GM18861 (cell line): ENCODE data around the gene BLOC1S4.
"Not testable (repeated sequence)": the region's sequence is repeated elsewhere in the genome, so short reads cannot be mapped to it uniquely, and the experiment has no call there.

ENCODE experiments used
- ATAC-seq: cut with Tn5 transposase; IDR thresholded peaks from one replicate; pipeline ENCODE4 v1.9.1; 2021; ENCODE audit not compliant: unreplicated experiment

The BLOC1S4 gene

GRCh38 chr4:6734165-6734786 lies 18.3 kb downstream of the BLOC1S4 start:
- ATAC-seq, result no peak

- ATAC-seq, result no peak
These were observed 23.9 kb downstream of the BLOC1S4 start for GRCh38 chr4:6739920-6740319.

DNA sequence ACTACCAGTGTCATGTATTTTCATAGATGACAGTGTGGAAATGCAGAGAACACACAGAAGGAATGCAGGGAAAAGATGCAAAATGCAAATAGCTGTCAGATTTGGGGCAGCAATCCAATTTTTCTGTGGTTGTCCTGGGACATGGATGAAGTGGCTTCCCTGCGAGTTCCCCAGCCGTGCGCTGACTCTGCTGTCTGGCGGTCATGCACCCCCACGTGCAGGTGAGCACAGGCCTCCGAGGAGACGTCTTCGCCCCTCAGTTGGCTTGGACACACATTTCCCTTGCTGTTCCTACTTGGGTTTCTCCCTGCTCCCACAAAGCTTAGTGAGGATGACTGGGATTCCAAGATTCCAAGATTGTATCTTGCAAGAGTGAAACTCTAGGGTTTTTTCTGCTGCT lies 24.4 kb downstream of the BLOC1S4 start:
- no peak for ATAC-seq

DNA sequence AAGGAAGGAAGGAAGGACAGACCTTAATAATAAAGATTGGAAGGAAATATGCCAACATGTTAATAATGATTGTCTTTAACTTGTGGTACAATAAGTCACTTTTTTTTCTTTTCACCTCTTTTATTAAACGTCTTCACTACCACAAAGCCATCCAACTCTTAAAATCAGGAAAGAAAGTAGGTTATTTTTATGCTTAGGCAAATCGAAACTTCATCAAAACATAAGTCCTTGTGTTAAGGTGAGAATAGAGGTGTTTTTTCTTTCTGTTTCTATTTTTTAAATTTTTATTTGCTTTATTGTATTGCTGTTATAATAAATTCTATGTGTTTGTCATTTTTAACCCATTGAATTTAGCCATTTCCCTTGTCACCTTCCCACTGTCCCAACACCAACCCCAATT lies 26.5 kb downstream of the BLOC1S4 start:
- ATAC-seq, result no peak

DNA sequence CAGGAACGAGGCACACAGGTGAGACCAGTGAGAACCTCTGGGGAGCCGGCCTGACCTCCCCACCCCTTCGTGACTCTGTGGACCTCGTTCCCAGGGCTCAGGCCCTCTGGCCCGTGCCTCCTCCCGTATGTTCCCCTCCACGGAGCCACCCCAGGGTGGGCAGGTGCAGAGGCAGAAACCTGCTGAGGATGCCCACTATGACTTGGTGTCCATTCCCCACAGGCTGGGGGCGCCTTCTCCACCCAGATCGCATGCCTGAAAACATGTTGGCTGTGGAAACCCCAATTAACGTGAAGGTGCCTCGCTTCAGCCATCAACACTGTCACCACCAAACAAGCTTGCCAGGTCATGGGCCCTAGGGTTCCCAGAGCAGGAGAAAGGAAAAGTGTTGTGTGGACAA lies 27.0 kb downstream of the BLOC1S4 start:
- no peak for ATAC-seq

DNA sequence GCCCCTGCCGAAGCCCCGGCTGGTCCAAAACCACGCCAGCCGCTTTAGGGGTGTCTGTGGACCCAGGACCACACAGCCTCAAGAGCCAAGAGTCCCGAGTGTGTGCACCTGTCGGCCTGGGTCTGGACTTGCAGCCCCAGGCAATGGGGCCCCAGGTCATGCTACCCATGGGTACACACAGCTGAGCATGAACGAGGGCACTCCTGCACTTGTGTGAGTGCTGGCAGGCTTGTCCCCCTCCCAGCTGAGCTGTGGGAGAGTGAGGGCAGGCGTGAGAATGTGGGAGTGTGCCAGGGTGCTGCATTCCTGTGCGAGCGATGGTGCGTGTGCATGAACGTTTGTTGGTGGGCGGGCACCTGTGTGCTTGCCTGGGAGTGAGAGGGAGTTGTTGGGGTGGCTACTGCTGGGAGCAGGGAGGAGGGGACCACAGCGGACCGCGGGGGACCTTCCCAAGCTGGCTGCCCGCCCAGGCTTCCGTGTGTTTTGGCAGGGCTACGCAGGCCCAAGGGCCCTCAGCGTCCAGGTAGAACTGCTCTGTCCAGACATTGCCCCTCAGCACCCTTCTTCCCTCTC lies 30.8 kb downstream of the BLOC1S4 start:
- no peak for ATAC-seq

DNA sequence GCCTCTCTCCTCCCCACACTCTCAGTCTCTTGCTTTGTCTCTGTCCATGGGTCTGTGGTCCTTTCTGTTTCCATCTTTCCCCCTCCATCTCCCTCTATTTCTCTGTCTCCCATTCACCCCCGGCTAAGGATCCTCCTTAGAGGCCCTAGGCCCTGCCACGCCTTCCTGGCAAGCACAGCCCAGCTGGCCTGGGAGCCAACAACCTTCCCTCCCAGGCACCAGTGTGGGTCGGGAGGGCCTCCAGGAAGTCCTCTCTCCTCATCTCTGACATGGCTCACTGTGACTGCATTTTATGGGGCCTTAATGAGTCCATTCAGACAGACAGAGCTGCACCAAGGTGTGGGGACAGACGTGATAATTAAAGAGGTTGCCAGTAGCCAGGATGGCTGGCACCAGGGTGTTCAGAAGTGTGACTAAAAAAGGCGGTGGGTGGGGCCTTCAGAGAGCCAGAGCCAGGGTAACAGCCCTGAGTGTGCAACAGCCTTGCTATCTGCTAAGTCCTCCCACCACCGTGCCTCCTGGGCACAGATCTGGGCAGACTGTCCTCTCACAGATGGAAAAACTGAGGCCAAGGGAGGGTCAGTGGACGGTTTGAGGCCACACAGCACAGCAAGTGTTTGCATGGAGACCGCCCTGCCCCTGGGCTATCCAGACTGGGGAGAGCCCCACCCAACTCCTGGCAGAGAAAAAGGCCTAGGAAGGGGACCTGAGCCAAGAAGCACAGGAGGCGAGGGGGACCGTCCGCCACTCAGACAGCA lies 31.5 kb downstream of the BLOC1S4 start:
- no peak for ATAC-seq

- no peak for ATAC-seq
These were observed 32.3 kb downstream of the BLOC1S4 start for GRCh38 chr4:6748286-6748685.

GRCh38 chr4:6749340-6750171 lies 33.6 kb downstream of the BLOC1S4 start:
- no peak for ATAC-seq

GRCh38 chr4:6750286-6751221 lies 34.6 kb downstream of the BLOC1S4 start:
- no peak for ATAC-seq

- ATAC-seq, result no peak
These were observed 35.9 kb downstream of the BLOC1S4 start for GRCh38 chr4:6751611-6752485.

DNA sequence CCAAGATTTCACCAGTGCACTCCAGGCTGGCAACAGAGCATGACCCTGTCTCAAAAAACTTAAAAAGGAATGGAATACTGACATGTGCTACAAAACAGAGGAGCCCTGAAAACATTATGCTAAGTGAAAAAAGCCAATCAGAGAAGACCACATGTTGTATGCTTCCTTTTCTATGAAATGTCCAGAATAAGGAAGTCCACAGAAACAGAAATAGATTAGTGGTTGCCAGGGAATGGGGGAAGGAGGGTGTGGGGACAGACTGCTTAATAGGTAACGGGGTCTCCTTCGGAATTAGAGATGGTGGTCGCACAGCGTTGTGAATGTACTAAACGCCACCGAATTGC lies 36.5 kb downstream of the BLOC1S4 start:
- ATAC-seq, result no peak

DNA sequence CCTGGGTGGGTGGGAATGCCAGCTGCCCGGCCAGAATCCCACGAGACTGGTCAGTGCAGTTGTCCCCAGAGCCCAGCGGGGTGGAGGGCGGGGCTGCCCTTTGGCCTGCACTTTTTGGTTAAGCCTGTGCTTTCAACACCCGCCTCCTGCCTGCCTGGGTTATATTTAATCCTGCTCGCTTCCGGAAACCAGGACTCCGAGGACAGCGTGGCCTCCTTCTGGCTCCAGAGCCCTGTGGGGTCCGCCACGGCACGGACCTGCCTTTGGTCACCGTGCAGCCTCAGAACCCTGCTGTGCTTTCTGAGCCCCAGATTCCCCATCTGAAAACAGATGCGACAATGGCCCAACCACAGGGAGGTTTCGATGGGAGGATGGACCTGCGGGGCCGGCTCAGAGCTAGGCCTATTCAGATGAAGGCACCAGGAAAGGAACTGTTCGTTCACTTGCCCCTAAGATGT lies 37.2 kb downstream of the BLOC1S4 start:
- ATAC-seq, result no peak

DNA sequence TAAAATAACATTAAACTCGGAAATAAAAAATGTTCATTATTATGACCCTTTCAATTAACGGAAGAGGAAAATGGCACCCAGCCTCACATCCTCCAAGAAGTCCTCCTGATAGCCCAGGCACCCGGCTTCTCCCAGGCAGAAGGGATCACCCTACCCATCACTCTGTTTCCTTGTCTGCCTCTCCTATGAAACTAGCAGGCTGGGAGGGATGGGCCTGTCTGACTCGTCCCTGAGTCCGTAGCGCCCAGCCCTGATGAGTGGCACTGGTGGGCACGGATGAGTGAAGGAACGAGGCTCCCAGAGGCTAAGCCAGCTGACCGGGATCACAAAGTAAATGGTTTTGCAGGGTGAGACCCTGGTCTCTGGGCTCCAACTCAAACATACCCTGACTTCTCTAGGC lies 37.9 kb downstream of the BLOC1S4 start:
- ATAC-seq, result no peak

- no peak for ATAC-seq
These were observed 38.6 kb downstream of the BLOC1S4 start for GRCh38 chr4:6754481-6755087.

GRCh38 chr4:6755088-6755753 lies 39.2 kb downstream of the BLOC1S4 start:
- no peak for ATAC-seq

GRCh38 chr4:6756345-6756744 lies 40.4 kb downstream of the BLOC1S4 start:
- not testable (repeated sequence) for ATAC-seq

GRCh38 chr4:6758728-6759127 lies 42.8 kb downstream of the BLOC1S4 start:
- ATAC-seq, result no peak

- ATAC-seq, result no peak
These were observed 44.9 kb downstream of the BLOC1S4 start for GRCh38 chr4:6760865-6761264.
